C4-2B (cell line): Measurements from ENCODE around the gene TMEM134.

ENCODE experiments used
- CTCF ChIP-seq: fragments of 450-650 bp; conservative IDR thresholded peaks from 2 replicates; pipeline ENCODE4 v1.5.1; 2017; ENCODE audit warnings: mild to moderate bottlenecking
- ZFX ChIP-seq: fragments of 450-650 bp; IDR thresholded peaks from 2 replicates; pipeline ENCODE4 v1.6.1; 2017

- TF ChIP-seq CTCF = no peak
- no peak; the same call in 1 of the 2 replicates for TF ChIP-seq ZFX
Observed at GRCh38 chr11:67463680-67464410, 5.2 kb downstream of the TMEM134 start.
